Pons (tissue), 1 donor: ENCODE results near the gene SLC35E3.
A peak's percentile ranks its signal among the peaks of the same experiment; 100 is the strongest.

Experiments
- DNase-seq: peaks from one replicate; pipeline ENCODE4 v3.0.0-alpha.2; 2016; ENCODE audit warnings: low spot score

Gene SLC35E3

DNA sequence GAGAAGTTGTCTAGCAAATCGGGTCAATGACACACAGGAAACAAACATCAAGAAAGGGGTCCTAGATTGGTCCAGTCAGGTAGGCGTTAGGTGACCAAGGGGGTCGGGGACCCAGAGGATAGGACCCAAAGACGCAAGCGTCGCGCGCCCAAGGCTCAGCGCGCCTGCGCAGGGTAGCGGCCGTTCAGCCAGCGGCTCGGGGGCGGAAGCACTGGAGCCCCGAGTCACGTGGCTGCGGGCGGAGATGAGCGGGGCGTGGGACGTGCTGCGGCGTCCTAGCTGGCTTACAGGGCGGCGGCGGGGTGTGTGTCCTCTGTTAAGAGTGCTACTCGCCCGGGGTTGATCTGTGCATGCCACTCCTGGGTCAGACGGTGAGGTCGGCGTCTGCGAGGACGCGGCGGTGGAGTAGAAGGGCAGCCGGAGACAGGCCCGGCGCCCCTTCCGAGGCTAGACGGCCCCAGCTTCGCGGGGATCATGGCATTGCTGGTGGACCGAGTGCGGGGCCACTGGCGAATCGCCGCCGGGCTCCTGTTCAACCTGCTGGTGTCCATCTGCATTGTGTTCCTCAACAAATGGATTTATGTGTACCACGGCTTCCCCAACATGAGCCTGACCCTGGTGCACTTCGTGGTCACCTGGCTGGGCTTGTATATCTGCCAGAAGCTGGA, at the start of gene SLC35E3:
Gene SLC35E3 (plus strand): TSS at position 273 of the 668 bp plus-strand sequence. CDS start 202 bp downstream, at position 475.
- DNase-seq: peak; percentile 94

DNA sequence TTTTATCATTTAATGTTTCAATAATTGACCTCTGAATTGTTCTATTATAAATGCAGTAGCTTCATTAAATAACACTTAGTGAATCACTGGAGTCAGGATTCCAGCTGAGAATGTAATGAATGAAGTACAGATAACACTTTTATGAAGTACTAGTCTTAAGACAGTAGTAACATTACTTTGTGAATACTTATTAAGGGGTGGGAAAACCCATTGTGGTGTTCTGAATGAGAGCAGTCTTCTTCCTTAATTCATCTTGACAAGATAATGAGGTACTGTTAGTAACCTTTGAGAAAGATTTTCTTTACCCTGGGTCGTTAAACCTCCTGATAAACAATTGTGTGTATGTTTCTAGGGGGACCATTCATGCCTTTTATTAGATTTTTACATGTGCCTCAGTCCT, 46.5 kb upstream of the SLC35E3 start:
- no peak for DNase-seq

DNA sequence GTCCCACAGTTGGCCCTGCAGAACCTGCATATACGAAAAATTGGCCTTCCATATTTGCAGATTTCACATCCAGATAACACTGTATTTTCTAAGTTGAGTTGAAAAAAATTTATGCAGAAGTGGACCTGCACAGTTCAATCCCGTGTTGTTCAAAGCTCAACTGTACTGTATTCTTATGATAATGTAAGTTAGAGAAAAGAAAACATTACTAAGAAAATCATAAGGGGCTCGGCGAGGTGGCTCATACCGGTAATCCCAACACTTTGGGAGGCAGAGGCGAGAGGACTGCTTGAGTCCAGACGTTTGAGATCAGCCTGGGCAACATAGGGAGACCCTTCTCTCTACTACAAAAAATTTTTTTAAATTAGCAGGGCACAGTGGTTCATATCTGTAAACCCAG, 18.2 kb upstream of the SLC35E3 start:
- DNase-seq: no peak

DNA sequence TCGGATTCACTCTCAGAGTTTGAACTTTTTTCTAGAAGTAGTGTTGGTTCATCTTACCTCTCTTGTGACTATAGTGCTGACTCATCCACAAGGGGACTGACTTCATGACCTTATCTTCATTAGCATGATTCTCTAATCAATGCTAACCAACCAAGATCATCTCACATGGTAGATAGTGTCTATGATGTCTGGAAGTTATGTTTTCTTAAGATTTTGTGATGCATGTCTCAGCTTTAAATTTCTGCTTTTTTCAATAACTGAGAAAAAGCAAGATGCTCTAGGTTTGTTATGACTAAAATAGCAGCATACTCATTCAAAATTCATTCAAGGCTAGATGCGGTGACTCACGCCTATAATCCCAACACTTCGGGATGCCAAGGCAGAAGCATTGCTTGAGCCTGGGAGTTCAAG, 12.3 kb upstream of the SLC35E3 start:
- DNase-seq: no peak

DNA sequence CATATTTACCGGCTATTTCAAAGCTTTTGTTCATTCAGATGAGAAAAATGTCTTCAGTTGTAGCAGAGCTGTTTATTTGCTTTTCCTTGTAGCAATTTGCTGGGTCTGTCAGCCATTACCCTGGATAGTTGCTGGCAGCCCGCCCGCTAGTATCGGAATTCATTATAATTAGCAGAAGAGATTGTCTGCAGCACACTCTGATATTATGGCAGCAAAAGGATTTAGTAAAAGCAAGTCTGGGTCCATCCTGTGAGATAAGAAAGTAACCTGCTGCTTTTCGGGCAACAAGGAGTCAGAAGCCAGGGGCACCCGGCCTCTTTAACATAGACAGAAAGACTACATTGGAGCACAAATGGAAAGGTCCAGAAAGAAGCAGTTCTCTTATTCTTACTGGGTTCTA, 6.1 kb upstream of the SLC35E3 start:
- no peak for DNase-seq

DNA sequence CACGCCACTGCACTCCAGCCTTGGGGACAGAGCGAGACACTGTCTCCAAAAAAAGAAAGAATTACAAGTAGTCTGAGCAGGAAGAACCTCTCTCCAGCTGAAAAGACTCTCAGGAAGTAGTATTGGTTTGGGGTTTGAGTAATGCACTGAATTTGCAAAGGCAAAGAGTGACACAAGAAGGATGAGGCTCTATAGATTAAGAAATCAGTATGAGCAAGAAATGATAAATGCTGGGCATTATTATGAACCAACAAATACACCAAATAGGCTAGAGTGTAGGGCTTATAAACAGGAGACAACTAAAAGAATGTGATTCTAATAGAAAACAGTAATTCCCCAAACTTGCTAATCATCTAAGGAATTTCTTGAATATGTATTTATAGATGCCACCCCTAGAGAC, 2.6 kb upstream of the SLC35E3 start:
- no peak for DNase-seq

DNA sequence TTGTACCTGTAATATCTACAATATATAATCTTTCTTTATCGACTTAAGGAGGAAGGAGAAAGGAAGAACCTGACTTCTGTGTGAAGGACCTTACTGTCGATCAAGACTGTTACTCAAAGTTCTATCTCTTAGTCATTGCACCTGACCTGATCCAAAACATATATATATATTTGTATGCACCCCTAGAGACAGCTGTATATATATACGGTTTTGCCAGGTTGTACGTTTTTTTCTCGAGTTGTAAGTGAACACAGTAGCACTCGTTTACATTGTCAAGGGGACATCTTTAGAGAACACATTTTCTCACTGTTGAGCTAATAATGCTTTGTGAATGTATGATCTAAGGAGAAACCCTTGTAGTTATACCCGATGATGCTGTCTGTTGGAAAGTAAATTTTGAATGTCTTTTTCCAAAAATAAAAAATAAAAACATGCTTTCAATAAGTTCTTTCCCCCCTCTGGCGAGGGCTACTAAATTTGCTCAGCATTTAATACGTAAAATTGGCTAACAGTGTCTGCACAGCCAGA, 536 bp upstream of the SLC35E3 start:
- DNase-seq: no peak

DNA sequence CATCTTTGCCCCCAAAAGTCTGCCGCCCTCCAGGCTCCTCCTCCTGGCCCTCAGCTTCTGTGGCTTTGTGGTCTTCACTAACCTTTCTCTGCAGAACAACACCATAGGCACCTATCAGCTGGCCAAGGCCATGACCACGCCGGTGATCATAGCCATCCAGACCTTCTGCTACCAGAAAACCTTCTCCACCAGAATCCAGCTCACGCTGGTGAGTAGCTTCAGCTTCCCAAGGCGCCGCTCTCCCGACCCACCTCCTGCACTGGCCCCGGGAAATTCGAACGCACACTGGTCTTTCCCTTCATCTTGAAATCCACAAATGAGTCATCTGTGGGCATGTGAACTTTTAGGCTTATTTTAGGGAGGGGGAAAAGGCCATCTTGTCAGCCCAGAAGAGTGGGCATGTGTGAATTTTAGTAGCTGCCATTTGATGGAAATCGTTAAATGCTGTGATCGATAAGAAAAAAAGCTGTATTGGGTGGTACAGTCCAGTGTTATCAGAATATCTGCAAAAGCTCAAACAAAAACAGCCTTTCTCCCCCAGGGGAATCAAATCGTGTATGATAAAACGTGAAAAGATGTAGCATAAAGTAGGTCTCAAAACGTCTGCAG, 700 bp downstream of the SLC35E3 start:
- peak; percentile 59 for DNase-seq

DNA sequence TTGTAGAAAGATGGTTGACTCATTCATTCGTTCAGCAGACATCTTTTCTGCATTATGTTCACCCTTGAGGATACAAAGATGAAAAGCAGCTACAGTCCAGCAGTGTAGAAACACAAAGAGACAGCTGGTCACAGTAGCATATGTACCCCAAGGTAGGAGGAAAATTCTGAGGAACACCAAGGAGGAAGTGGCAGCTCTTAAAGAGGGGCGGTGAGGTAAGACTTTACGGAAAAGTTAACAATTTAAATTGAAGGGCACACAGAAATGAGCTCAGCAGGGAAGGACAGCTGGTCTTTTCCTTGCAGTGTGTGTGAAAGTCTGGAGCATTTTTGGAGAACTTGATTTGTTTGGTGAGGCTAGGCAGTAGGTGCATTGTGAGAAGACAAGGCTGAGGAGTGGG, 3.5 kb downstream of the SLC35E3 start:
- peak; percentile 26 for DNase-seq

DNA sequence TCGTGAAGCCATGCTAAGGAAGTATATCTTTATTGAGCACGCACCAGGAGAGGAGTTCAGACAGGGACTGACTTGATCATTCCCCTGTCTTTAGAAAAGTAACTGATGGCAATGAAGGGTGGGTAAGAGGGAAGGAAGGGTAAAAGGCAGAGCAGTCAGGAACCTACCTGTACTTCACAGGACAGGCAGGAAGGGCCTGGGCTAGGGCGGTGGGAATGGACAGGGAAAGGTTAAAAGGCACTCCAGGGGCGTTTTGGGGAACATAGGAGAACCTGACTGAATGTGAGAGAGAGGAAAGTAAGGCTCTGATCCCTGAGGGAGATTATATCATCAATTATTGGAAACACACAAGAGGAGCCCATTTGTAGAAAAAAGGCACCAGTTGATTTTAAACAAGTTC, 3.9 kb downstream of the SLC35E3 start:
- DNase-seq: peak; percentile 22

DNA sequence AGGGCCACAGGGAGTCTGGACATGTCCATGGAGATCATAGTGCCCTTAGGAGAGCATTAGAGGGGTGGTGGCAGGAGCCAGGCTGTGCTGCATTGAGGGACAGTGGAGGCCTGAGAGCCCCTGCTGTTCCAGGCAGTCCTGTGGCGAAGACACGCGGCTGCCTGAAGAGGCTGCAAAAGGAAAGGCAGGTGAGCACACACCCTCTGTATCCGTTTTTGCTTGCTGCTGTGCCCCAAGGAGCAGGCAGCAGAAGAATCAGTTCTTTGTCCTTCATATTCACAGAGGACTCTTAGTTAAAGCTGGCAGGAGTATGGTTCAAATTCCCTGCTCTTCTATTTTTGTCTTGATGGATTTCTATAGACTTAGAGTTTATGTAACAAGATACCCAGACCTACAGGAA, 4.5 kb downstream of the SLC35E3 start:
- DNase-seq: peak; percentile 81

DNA sequence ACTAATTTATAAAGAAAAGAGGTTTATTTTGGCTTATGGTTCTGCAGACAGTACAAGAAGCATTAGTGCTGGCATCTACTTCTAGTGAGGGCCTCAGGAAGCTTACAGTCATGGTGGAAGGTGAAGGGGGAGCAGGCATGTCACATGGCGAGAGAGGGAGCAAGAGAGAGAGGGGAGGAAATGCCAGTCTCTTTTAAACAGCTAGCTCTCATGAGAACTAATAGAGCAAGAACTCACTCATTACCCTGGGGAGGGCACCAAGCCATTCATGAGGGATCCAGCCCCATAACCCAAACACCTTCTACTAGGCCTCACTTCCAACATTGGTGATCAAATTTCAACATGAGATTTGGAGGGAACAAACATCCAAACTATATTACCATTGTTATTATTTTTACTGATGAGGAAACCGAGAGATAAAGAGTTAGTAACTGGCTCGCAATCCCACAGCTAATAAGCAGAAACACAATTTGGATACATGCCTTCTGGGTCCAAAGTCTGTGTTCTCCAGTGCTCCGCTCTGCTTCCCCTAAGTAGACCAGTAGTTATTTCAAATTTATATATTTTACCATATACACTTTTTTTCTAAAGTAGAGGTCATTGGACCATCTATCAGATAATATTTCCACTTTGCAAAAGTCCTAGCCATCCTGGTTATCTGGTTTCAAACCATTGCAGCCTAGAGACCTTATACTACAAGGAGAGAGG, 9.7 kb downstream of the SLC35E3 start:
- no peak for DNase-seq

DNA sequence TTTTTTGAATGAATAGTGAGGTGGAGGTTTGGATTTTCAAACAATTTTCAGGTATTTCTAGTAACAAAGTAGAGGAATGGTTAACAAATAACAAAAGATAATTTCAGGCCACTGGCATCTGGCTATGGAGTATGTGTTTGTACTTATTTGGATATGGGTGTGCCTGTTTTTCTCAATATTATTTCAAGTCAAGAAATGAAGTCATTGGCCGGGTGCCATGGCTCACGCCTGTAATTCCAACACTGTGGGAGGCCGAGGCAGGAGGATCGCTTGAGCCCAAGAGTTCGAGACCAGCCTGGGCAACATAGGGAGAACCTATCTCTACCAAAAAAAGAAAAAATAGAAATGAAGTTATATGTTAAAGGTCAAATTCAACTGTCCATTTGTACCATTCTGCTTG, 13.9 kb downstream of the SLC35E3 start:
- DNase-seq: no peak

DNA sequence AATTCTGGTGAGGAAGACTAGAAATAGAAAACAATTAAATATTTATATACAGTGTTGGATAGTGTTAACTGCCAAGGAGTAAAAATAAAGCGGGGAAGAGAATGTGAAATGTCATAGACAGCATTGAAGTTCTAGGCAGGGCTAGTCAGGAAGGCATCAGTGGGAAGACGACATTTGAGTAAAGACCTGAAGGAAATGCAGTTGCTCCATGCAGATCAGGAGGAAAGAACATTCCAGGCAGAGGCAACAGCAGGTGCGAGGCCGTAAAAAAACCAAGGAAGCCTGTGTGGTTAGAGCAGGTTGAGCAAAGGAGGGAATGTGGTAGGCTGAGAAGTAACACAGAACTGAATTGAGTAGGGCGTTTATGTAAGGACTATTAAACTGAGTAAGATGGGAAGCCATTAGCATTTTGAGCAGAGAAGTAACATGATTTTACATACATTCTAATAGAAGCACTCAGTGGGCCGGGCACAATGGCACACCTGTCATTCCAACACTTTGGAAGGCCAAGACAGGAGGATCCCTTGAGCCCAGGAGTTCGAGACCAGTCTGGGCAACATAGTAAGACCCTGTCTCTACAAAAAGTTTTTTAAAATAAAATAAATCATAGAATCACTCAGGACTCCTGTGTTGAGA, 14.9 kb downstream of the SLC35E3 start:
- no peak for DNase-seq

DNA sequence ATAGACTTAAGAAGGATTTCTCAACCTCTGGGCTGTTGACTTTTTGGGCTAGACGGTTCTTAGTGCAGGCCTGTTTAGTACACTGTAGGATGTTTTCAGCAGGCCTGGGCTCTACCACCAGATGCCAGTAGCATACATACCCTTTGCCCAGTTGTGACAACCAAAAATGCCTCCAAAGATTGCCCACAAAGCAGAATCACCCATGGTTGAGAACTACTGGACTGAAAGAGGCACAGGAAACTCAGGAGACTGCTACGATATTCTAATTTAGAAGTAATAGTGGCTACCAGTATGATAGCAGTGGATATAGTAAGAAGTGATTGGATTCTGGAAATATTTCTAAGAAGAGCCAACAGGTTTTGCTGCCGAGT, 15.5 kb downstream of the SLC35E3 start:
- no peak for DNase-seq

DNA sequence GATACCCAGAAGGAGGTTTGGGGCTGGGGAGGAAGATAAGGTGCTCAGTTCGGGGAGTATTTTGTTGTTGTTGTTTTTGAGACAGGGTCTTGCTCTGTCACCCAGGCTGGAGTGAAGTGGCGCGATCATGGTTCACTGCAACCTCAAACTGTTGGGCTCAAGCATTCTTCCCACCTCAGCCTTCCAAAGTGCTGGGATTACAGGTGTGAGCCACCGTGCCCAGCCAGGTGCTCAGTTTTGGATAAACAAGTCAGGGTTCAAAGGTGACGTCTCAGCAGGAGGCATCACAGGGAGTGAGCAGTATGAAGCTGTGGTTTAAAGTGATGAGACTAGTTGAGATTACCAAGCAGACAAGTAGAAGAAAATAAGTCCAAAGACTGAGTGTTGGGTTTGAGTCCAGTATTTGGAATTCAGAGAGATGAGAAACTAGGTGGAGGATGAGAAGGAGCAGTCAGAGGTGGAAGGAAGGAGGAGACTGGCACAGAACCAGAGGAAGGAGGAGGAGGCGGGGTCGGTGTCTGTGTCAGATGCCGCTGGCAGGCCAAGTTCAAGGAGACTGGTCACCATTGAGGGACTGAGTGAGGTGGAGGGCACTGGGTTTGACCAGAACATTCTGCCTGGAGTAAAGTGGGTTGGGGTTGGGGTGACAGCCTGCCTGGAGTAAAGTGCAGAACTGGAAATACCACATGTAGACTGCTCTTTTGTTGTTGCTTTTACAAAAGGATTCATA, 16.1 kb downstream of the SLC35E3 start:
- DNase-seq: no peak

DNA sequence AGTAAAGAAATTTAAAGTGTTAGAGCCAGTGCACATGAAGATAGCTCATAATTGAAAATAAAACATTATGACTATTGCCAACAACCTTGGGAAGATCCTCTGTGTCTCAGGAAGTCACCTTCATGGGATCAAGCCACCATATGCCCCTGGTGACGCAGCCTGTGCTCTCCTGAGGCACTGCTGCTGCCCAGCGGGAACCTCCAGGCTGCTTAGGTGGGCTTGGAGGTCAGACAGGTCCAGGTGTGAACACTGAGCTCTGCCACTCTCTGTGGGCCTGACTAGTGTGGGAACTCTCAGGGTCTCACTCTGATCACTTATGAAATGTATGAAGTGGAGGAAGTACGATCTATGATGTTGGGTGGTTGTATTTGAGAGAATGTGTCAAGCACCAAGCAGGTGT, 16.7 kb downstream of the SLC35E3 start:
- DNase-seq: no peak

DNA sequence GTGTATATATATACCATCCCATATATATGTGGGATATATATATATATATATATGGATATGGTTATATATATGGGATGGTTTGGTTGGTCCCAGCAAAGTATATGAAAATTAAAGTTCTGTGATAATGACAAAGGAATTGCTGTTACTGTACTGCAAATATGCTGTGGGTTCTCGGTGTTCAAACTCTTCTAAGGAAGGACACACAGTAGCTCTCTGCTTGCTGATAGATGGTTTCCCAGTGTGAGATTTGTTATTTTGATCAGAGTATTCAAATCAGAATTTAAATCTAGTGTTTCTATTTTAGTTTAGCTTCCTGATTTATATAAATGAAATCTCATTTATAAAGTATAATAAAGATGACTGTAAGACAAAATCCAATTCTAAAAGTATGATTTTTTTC, 19.7 kb downstream of the SLC35E3 start:
- no peak for DNase-seq

DNA sequence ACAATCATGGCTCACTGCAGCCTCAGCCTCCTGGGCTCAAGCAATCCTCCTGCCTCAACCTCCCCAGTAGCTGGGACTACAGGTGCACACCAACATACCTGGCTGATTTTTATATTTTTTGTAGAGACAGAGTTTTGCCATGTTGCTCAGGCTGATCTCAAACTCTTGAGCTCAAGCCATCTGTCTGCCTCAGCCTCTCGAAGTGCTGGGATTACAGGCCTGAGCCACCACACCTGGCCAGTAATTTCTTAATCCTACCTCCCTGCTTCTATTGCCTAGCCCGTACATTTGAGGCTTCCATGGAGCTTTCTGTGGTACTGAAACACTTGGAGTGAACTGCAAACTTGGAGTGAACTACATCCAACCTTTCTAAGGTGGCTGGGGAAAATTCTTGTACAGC, 20.7 kb downstream of the SLC35E3 start:
- DNase-seq: no peak

DNA sequence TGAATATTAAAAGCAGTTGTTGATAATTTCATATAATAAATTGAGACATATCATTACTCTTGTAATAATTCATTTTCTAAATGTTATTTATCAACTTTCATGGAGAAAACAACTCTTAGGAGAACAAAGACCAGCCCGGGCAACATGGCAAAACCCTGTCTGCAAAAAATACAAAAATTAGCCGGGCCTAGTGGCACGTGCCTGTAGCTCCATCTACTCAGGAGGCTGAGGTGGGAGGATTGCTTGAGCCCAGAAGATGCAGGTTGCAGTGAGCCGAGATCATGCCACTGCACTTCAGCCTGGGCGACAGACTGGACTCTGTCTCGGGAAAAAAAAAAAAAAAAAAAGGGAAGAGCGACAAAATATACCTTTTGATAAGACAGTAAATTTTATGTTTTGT, 21.2 kb downstream of the SLC35E3 start:
- DNase-seq: no peak

DNA sequence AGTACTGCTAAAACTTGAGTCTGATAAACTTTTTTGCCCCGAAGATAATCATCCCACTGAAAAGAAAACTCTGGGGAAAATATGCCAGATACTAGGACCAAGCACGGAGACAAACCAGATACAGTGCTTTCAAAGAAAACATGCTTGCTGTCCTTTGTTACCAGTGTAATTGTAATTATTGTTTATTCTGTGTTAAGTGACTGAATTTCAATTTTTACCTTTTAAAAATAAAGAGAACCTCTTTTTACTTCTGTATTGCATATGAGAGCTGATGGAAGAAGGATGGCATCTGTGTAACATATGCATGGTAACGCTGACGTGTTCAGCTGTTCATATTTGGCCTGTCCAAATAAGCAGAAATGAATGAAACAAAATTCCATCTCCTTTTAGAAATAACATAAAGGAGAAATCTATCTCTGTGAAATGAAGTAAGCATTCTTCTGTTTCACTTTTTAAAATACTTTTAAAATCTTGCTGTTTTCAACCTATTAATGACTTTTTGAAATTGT, 22.5 kb downstream of the SLC35E3 start:
- DNase-seq: no peak

DNA sequence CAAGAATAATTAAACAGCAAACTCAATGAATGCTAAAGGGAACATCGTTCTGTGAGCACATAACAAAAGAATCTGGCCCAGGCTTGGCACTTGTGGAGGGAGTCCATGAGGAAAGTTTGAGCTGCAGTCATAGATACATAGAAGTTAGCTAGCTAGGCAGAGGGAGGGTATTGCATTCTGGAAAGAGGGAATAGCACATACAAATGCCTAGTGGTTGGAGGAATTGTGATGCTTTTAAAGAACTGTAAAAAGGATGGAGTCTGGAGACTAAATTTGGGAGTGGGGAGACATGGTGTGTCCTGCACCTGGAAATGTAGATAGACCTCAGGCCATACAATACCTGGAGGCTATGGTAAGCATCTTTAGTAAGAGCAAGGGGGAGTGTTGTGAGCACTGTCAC, 24.0 kb downstream of the SLC35E3 start:
- no peak for DNase-seq
